NCI-H510A (cell line): ENCODE results near the gene SPTA1.

Source experiments
- DNase-seq: peaks from one replicate; lab custom pipeline; 2025; lab: John Stamatoyannopoulos, UW

Gene SPTA1

DNA sequence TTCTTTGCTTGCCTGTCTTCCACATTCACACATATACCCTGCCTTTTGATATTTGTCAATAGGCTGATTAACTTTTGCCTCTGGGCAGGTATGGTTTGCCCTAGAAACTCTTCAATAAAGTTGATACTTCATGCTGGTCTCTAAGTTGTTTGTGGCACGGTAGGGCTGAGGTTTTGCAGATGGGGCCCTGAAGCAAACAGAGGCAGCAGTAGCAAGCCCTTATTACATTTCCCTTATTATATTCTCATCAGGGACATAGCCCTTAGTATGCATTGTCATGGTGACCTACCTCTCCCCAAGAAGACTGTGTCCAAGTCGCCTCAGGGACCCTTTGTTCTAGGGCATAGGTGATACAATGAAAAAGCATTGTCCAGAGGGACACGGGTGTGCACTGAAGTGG, 116.0 kb downstream of the SPTA1 start, which contains the start of gene OR6P1:
OR6P1 (minus strand) TSS at position 101 of the 400 bp plus-strand sequence. CDS start 6,976 bp downstream, outside the sequence.
- DNase-seq, result no peak

- DNase-seq, result no peak
Measured at GRCh38 chr1:158564608-158565007, 121.9 kb downstream of the SPTA1 start.

DNA sequence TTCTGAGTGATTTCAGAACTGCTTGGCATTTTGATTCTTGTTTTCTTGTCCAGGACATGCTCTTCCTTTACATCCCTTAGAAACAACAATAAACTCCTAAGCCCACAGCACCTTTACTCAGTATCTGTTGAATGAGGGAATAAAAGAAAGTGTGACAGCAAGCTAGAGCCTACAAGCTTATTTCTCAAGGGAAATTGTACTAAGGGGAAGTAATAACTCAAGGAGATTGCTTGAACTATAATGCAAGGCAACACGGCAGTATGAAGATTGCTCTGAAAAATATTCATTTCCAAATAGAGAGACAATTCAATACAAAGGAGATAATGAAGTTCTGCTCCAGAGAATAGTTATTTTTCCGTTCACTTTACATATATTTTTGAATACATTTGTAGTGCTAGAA, 122.7 kb downstream of the SPTA1 start:
- no peak for DNase-seq
